Measurements from ENCODE around the gene PCIF1.
"Not testable (repeated sequence)": the region's sequence is repeated elsewhere in the genome, so short reads cannot be mapped to it uniquely, and the experiment has no call there.

PCIF1 gene

DNA sequence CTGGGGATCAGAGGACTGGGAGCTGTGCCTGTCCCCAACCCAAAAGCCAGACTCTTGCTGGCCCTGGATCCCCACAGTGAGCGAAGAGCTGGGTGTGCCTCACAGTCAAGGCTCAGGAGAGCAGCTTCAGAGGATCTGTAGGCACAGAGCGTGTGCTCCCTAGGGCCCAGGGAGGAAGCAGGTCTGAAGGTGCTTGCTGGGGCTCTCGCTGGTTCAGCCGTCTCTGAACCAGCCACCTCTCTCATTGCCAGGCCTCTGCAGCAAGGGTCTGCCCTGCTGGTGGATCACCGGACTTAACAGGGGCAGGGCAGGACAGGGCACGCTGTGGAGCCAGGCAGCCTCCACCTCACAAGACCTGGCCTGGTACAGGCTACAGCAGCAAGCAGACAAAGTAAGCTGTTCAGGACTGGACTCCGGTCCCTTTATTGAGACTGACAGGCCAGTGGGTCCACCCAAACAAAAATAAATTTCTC is 13.8 kb downstream of the PCIF1 start:
- no peak for DNase-seq

DNA sequence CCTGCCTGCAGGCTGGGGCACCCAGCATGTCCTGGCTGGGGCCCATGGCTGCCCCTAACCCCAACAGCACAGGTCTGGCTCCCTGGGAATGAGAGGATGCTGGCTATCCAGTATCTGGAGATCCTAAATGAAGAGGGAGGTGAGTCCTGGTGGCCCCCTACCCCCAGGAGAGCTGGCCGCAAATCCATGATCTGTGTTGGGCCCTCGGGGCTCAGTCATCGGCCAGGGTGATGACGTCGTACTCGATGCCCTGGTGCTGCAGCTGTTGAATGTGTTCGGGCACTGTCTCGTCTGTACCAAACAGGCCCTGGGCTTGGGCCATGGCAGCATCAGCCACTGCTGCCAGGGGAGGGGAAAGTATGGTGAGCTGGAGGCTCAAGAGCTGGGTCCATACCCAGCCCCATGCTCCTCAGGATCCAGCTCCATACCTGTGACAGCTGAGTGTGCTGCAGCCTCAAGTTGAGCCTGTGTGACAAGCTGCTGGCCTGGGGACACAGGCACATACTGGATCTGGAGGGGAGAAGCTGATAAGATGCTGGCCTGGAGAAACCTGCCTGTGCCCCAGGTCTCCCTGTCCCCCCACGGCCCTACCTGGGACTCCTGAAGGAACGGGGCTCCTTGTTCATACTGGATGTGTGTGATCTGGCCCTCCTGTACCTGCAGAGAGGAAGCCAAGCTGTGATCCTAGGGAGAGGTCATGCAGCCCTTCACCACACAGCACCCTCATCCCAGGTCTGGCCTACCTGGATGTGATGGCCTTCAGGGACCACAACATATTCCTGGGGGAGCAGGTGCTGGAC is 14.5 kb downstream of the PCIF1 start:
- DNase-seq, result no peak

DNA sequence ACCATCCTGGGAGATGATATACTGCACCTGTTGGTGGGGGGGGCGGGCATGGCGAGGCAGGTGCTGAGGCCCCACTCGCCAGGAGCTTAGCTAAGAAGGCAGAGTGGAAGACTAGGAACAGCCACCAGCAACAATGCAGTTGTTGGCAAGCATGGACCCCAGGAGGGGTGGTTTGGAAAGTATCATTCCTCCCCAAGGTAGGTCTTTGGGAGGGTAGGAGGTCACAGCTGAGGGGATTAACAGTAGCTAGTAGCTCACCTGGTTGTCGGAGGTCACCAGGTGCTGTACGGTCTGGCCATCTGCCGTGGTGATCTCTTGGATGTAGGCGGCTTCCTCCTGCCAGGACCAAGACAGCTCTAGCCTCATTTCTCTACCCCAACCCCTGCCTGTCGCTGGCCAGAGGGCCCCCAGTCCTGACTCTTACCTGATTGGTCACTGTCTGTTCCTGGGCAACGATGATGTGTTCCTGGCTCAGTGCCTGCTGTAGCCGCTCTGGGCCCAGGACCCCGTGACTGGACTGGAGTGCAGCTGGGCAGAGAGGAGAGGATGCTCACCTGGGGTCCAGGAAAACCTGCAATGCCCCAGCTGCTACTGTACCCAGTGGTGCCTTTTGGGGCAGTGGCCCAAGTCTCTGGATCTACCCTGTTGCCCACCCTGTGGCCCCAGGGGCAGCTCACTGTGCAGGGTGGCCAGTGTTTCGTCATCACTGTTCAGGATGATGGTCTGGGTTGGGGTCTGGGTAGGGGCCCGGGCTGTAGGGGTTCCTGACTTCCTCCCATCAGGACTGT is 15.3 kb downstream of the PCIF1 start:
- DNase-seq, result no peak

DNA sequence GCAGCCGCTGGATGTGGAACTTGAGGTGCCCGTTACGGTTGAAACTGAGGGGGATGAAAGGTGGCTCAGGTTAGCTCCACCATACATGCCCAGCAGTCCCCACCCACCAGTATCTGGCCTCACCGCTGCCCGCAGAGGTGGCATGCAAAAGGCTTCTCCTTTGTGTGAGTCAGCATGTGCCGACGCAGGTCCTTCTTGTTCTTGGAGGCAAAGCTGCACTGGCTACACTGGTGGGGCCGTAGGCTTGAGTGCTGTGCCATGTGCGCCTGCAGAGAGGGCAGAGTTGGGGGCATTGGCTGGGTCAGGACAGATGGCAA is 15.8 kb downstream of the PCIF1 start:
- no peak for DNase-seq

GRCh38 chr20:45951925-45952834 is 17.7 kb downstream of the PCIF1 start:
- DNase-seq, result no peak

DNA sequence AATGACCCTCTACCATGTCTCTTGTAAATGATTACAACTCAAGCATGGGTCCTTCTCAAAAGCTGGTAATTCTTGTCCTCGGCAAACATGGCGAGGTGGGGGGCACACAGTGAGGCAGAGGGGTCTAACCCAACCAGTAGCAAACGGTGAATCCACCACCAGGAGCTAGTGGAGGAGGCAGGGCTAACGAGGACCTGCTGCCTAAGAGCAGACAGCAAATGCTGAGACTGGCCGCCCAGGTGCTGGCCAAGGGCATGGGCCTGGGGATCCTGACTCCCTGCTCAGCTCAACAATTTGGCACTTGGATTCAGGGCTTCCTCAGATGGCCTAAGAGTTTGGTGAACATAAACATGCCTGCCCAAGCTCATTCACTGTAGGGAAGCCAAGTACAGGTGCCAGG is 18.4 kb downstream of the PCIF1 start:
- no peak for DNase-seq

GRCh38 chr20:45953672-45954071 is 19.2 kb downstream of the PCIF1 start:
- no peak for DNase-seq

- not testable (repeated sequence) for DNase-seq
Observed at GRCh38 chr20:45956326-45956725, 21.8 kb downstream of the PCIF1 start.

DNA sequence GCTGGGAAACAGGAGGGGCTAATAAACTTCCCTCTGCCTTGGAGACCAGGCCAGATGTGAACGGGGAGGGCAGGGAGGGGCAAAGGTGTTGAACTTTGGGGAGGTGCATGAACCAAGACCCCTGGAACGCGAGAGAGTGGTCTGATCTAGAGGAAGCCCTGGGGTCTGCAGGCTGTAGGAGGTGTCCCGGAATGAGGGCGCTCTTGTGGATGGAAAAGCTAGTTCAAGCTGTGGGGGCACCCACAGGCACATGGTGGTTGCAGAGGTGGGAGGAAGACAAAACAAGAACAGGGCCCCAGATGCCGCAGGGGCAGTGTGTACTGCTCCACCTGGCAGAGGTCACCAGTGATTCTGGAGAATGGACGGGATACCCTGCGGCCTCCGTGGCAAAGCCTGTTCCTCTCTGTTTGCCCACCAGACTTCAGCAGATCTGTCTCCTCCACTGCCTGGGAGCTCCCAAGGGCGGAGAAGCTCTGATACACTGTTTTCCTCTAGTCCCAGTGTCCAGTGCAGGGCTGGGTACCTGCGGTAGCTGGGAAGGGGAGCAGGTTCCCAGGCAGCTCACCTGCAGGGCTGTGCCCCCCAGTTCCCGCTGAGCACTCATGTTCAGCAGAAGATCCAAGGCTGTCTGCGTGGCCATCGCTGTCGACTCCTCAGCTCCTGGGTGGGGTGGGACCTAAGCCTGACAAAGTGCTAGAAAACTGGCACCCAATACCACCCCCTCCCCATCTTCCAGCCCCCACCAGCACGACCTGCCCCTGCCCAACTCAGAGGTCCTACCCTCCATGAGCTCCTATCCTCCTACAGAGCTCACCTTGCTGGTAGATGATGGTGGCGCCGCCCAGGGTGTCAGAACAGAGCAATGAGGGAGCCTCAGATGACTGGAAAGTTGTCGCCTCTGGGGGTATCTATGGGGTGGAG is 22.8 kb downstream of the PCIF1 start:
- DNase-seq, result no peak

- no peak for DNase-seq
Observed at GRCh38 chr20:45958593-45958992, 24.1 kb downstream of the PCIF1 start.

DNA sequence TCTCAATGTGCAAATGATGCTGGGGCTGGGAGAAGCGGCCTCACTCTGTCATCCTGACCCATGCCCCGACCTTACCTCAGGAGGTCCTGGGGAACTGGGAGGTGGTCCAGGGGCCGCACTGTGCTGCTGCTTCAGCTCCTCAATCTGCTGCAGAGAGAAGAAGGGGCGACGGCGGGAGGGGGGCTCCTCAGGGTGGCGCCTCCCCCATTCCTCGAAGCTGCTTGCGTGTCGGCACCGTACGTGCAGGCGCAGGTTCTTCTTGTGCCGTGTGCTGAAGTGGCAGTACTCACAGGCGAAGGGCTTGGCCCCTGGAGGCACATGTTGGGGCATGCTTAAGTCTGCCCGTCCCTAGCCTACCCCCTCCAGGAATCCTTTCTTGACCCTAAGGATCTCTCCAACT is 24.6 kb downstream of the PCIF1 start:
- DNase-seq, result no peak

DNA sequence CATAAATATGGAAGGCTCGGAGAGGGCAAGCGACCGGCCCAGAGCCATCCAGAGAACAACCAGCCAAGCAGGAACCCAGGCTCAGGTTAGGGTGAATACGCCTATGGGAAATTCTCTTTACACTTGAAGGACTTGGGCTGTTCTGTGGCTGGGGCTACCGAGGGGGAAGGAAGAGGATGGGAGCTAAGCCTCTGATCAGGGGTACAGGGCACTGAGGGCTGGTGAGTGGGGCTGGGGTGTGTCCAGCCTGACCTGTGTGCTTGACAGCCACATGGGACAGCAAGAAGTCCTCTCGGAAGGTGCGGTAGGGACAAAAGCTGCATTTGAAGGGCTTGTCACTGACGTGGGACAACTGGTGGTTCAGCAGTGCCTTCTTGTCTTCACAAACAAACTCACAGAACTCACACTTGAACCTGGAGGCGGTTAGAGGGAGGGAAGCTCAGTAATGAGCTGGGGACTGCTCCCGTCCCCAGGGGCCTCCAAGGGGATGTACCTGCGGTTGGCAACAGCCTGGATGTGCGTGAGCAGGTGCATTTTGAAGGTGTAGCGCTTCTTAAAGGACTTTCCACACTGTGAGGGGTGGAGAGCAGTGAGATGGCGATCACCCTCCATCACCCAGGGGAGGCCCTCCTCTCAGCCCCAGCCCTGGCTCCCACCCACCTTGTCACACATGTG is 25.6 kb downstream of the PCIF1 start:
- no peak for DNase-seq

GRCh38 chr20:45962031-45962755 is 27.7 kb downstream of the PCIF1 start:
- DNase-seq, result no peak

DNA sequence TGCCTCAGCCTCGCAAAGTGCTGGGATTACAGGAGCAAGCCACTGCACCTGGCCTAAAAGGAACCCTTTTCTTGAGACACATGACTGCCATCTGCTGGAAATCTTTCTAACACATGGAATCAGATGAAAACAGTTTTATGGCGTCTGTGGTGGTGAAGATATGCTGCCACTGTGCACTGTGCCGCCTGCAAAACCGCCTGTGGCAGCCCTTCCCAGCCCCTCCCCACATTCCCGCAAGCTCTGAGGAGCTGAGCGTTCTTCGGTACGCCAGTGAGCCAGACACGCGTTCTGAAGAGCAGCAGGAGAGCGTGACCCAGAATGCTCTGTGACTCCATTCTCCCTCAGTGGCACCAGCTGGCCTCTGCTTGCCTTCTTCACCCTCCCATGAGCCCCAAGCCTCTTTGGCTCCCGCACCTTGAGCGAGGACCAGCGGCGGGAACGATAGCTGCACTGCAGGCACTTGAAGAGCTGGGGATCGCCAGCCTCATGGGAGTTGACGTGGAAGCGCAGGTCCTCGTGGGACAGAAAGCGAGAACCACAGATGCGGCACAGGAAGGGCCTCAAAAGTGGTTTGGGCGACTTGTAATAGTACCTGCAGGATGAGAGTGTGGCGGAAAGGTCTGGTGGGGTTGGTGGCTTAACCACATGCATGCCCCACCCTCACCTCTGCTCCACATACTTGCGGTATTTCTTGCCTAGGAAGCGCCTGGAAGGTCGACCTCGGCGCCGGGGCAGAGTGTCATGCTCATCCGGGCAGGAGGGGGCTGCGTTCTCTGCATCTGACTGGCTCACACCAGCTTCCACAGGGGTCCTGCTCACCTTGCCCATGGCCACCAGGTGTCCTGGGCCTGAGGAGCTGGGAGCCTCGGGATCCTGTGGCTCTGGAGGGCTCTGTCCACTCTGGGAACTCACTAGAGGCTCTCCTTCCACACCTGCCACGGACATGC is 28.8 kb downstream of the PCIF1 start:
- DNase-seq, result no peak

DNA sequence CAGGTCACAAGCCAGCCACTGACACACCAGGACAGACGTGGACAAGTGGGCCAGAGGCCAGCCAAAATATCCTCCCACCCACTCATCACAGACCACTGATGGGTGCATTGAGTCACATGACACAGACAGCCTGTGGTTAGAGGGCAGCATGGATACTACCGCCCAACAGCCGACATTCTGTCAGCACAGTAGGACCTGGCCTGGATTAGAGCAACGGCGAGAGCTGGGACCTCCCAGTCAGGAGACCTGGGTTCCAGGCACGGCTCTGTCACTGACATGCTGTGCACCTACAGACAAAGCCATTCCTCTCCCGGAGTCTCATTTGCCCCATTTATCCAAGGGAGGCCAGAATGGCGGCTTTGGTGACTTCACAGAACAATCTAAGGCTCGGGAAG is 29.5 kb downstream of the PCIF1 start:
- no peak for DNase-seq

GRCh38 chr20:45965169-45966002 is 30.9 kb downstream of the PCIF1 start:
- no peak for DNase-seq

GRCh38 chr20:45967551-45968080 is 33.1 kb downstream of the PCIF1 start:
- DNase-seq, result no peak

- DNase-seq, result no peak
Observed at GRCh38 chr20:45968081-45968671, 33.7 kb downstream of the PCIF1 start.

All from activated T-cell treated with anti-CD3 and anti-CD28 coated beads for 4 hours (primary cell).